Superior temporal gyrus (tissue), 1 donor: ENCODE measurements around the gene SEZ6L.

ENCODE experiments used
- DNase-seq: peaks from one replicate; pipeline ENCODE4 v3.0.0-alpha.2; 2016; ENCODE audit errors: extremely low spot score

Gene SEZ6L

DNA sequence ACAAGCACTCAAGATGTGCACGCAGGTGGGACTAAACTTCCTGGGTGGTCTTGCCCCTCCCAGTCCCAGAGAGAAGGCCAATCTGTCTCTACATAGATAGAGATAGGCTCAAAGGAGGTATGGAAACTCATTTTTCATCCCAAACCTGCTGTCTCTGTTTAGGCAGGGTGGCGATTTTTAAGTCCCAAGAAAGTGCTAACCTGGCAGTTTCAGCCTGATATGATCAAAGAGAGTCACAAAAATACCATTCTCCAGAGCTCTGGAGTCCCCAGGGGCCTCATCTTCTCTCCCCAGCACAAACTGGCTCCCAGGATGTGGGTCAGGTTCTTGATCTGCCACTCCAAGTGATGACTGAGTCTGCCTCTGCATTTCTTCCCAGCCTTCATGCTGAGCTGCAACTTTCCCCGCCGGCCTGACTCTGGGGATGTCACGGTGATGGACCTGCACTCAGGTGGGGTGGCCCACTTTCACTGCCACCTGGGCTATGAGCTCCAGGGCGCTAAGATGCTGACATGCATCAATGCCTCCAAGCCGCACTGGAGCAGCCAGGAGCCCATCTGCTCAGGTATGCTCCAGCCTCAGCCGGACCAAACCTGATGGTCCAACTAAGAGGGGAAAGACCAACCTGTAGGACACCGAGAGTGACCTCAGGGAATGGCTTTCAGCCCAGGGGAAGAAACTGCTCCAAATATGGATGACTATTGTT lies 129.5 kb downstream of the SEZ6L start:
- no peak for DNase-seq

DNA sequence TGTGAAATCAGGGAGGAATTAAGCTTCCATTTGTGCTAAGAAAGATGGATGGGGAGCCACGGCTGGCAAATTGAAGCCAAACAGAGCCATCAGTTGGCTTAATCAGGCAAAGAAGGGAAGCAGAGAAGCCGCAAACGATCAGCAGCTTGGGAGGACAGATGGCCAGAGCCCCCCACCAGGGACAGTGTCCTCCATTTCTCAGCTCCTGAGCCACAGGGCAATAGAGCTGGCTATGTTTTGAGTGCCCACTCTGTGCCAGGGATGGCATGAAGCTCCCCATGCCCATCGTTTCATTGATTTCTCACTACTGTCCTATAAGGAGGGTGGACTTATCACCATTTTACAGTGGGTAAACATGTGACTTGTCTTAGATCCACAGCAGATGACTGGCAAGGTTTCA lies 133.5 kb downstream of the SEZ6L start:
- no peak for DNase-seq

GRCh38 chr22:26303475-26303874 lies 134.2 kb downstream of the SEZ6L start:
- DNase-seq, result no peak

DNA sequence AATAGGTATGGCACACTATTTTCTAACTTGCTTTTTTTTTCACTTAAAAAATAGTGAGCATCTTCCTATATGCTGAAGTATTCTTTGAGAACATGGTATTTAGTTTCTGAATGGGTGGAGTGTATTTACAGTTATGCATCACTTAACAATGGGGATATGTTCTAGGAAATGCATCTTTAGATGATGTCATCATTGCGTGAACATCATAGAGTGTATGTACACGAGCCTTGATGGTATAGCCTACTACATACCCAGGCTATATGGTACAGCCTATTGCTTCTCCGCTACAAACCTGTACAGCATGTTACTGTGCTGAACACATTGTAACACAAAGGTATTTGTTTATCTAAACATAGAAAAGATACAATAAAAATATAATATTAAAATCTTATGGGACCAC lies 135.5 kb downstream of the SEZ6L start:
- DNase-seq, result no peak

- no peak for DNase-seq
Observed at GRCh38 chr22:26308467-26308866, 139.2 kb downstream of the SEZ6L start.

- DNase-seq, result no peak
Observed at GRCh38 chr22:26310616-26311015, 141.4 kb downstream of the SEZ6L start.

DNA sequence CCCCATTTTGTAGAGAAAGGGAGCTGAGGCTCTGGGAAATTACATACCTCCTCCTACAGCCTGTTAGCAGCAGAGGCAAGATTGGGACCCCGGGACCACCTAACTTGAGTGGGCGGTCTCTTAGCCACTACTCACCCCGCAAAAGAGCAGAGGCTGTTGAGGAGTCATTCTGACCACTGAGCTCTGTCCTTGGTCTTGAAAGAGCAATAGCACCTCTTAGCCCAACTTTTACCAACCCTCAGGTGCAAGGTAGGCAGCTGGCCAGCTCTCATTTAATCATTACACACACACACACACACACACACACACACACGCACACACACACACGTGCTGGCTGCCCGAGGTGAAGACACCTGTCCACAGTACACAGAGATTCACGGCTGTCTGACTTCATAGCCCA lies 144.0 kb downstream of the SEZ6L start:
- no peak for DNase-seq

GRCh38 chr22:26314171-26314570 lies 144.9 kb downstream of the SEZ6L start:
- DNase-seq, result no peak

DNA sequence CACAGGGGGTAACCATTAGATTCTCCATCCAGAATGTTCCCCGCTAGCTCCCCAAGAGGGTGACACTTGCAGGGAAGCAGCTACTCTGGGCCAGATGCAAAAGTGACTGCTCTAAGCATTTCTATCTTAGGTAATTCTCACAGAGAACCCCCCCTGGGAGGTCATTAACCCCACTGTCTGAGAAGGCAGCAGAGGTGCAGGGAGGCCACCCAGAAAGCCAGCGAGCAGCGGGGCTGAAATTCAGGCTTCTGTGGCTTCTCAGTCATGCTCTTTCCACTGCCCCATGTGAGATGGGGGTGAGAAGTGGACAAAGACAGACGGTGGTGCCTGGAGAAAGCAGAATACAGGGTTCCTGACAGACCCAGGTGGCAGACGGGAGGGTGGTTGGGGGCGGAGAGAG lies 145.4 kb downstream of the SEZ6L start:
- DNase-seq, result no peak

- no peak for DNase-seq
Observed at GRCh38 chr22:26316732-26317285, 147.5 kb downstream of the SEZ6L start.

- no peak for DNase-seq
Observed at GRCh38 chr22:26318975-26319374, 149.7 kb downstream of the SEZ6L start.

DNA sequence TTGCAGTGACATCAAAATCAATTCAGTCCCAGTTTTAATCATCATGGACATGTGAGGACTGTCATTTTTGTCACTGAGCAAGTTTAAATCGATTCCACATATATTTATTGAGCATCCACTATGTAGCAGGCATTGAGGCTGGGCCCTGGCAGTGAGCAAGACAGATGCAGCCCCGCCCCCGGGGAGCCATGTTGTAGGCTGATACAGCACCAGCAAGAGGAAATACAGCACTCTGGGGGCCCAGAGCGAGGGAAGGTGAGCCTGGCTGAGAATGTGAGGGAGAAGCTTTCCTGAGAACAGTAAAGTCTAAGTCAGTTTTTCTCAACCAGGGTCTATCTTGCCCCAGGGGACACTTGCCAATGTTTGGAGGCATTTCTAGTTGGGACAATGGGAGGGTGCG lies 151.2 kb downstream of the SEZ6L start:
- DNase-seq, result no peak

DNA sequence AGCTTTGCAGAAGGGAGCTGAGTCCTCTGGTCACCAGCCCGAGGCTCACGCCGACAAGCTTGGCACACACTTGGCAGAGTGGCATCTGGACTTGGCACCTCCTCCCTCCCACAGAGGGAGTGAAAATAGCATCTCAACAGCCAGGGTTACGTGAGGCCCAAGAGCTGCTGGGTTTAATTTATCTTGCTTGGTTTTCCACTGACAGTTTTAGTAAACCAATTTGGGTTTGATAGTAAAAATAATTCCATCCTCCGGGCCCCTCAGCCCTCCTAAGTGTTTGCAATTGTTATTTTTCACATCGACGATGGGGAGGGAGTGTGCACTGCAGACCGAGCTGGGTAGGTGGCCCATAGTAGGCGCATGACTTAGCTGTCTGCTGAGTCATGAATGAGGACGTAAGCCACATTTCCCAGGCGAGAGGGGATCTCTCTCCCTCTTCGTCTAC lies 152.2 kb downstream of the SEZ6L start:
- DNase-seq, result peak; percentile 63

DNA sequence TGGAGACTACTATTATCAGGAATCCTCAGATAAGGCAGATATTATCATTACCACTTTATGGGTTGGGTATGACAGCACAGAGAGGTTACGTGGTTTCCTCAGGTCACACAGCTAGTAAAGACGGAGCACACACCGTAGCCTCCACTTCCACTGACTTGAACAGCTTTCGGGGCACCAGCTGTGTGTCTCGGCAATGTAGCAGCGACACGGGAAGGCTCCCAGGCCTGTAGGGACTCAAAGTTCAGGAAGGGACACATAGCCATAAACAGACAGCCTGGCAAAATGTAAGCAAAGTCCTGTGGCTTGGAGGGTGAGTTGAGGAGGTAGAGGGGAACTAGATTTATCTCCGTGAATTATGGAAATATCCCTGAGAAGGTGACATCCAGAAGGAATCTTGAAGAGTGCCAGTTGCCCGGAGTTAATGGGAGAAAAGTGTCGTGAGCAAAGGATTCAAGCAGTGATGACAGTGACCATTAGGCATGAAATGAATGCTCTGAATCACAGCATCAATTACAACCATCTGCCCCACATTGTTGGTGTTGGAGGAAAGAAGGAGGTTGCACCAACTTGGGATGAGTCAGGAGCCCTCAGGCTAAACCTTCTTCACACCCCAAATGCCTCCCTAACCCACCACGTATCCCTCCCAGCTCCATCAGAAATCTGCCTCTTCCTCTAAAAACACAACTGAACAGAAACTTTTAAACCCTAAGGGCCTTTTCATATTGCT lies 153.1 kb downstream of the SEZ6L start:
- DNase-seq, result no peak

- DNase-seq, result no peak
Observed at GRCh38 chr22:26323013-26323412, 153.8 kb downstream of the SEZ6L start.

GRCh38 chr22:26324150-26324549 lies 154.9 kb downstream of the SEZ6L start:
- DNase-seq, result no peak

- no peak for DNase-seq
Observed at GRCh38 chr22:26325641-26326040, 156.4 kb downstream of the SEZ6L start.

DNA sequence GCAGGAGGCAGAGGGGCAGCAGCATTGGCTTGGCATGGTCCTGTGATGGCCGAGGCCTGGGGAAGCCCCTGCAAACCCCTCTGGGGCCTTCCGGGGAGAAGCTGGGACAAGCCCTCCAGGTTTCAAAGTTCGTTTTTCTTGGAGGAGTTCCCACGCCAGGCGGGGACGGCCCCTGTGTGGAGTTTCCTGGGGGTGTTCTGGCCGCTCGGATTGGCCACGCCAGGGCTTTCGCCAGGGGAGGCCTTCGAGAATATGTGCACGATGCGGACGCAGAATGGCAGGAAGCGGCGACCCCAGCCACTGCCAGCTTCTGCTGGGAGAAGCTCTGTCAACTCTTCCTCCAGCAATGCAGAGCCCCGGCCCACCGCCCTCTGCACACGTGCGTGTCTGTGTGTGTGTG lies 157.5 kb downstream of the SEZ6L start:
- DNase-seq, result no peak

DNA sequence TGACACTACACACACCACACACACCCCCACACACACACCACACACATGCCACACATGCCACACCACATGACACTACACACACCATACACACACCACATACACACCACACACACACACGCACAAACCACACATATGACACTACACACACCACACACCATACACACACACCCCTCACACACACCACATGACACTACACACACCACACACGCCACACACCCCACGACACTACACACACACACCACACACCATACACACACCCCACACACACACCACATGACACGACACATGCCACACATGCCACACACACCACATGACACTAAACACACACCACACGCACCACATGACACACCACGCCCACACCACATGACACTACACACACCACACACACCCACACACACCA lies 158.0 kb downstream of the SEZ6L start:
- DNase-seq, result no peak

GRCh38 chr22:26328221-26328620 lies 159.0 kb downstream of the SEZ6L start:
- DNase-seq, result no peak

- peak; percentile 77 for DNase-seq
Observed at GRCh38 chr22:26330971-26331625, 161.8 kb downstream of the SEZ6L start.

GRCh38 chr22:26333088-26333800 lies 164.0 kb downstream of the SEZ6L start:
- no peak for DNase-seq
